ENCODE results near the gene NONO.
"Not testable (repeated sequence)": the region's sequence is repeated elsewhere in the genome, so short reads cannot be mapped to it uniquely, and the experiment has no call there.

NONO gene

GRCh38 chrX:71282514-71283402 is 677 bp upstream of the NONO start:
- H3K4me3 ChIP-seq (ENCODE audit: low read length in 2 of 2): peak overlapping the region; percentile 65 to 87
- H3K36me3 ChIP-seq (ENCODE audit: control insufficient read depth in 2 of 2, insufficient read depth in 2 of 2, low read length in 2 of 2): no peaks in the 10 kb centered on the region
- H3K9ac ChIP-seq (ENCODE audit: low read depth in 1 of 2, low read length in 2 of 2): peak overlapping the region; percentile 60 to 71
- peaks cover 0 to 4% of the 10 kb centered on the region in 2 donors for H3K4me1 ChIP-seq (ENCODE audit: control insufficient read depth in 2 of 2, insufficient read depth in 2 of 2, low read length in 2 of 2)
- peak overlapping the region; percentile 73 to 82 for H3K27ac ChIP-seq (ENCODE audit: low read depth in 2 of 2, low read length in 2 of 2)
- H3K27me3 ChIP-seq (ENCODE audit: control insufficient read depth in 2 of 2, insufficient read depth in 2 of 2, low read length in 2 of 2): no peaks in the 10 kb centered on the region
- H3K9me3 ChIP-seq (ENCODE audit: control insufficient read depth in 2 of 2, low read length in 2 of 2): no peaks in the 10 kb centered on the region

GRCh38 chrX:71285929-71286328 is 2.5 kb downstream of the NONO start:
- peaks cover 3 to 5% of the 10 kb centered on the region in 2 donors for H3K36me3 ChIP-seq (ENCODE audit: control insufficient read depth in 2 of 2, insufficient read depth in 2 of 2, low read length in 2 of 2)
- no peaks in the 10 kb centered on the region for H3K27me3 ChIP-seq (ENCODE audit: control insufficient read depth in 2 of 2, insufficient read depth in 2 of 2, low read length in 2 of 2)
- H3K4me1 ChIP-seq (ENCODE audit: control insufficient read depth in 2 of 2, insufficient read depth in 2 of 2, low read length in 2 of 2): peaks cover 0 to 4% of the 10 kb centered on the region in 2 donors
- no peak overlapping the region for H3K27ac ChIP-seq (ENCODE audit: low read depth in 2 of 2, low read length in 2 of 2)
- H3K9ac ChIP-seq (ENCODE audit: low read depth in 1 of 2, low read length in 2 of 2): no peak overlapping the region
- no peaks in the 10 kb centered on the region for H3K9me3 ChIP-seq (ENCODE audit: control insufficient read depth in 2 of 2, low read length in 2 of 2)
- H3K4me3 ChIP-seq (ENCODE audit: low read length in 2 of 2): peak overlapping the region in 1 of 2 donors; percentile 42

- Histone ChIP-seq H3K27me3 (ENCODE audit: control insufficient read depth in 2 of 2, insufficient read depth in 2 of 2, low read length in 2 of 2) (no peaks in the 10 kb centered on the region), H3K4me3 (ENCODE audit: low read length in 2 of 2) (no peak overlapping the region), H3K9me3 (ENCODE audit: control insufficient read depth in 2 of 2, low read length in 2 of 2) (no peaks in the 10 kb centered on the region), H3K4me1 (ENCODE audit: control insufficient read depth in 2 of 2, insufficient read depth in 2 of 2, low read length in 2 of 2) (no peaks in the 10 kb centered on the region), H3K27ac (ENCODE audit: low read depth in 2 of 2, low read length in 2 of 2) (no peak overlapping the region), H3K9ac (ENCODE audit: low read depth in 1 of 2, low read length in 2 of 2) (no peak overlapping the region), H3K36me3 (ENCODE audit: control insufficient read depth in 2 of 2, insufficient read depth in 2 of 2, low read length in 2 of 2) (peaks cover 21 to 23% of the 10 kb centered on the region in 2 donors)
Observed at GRCh38 chrX:71291381-71291780, 7.9 kb downstream of the NONO start.

GRCh38 chrX:71292669-71293365 is 9.4 kb downstream of the NONO start:
- no peaks in the 10 kb centered on the region for H3K9me3 ChIP-seq (ENCODE audit: control insufficient read depth in 2 of 2, low read length in 2 of 2)
- no peak overlapping the region for H3K9ac ChIP-seq (ENCODE audit: low read depth in 1 of 2, low read length in 2 of 2)
- no peak overlapping the region for H3K4me3 ChIP-seq (ENCODE audit: low read length in 2 of 2)
- no peak overlapping the region for H3K27ac ChIP-seq (ENCODE audit: low read depth in 2 of 2, low read length in 2 of 2)
- H3K36me3 ChIP-seq (ENCODE audit: control insufficient read depth in 2 of 2, insufficient read depth in 2 of 2, low read length in 2 of 2): peaks cover 35 to 36% of the 10 kb centered on the region in 2 donors
- no peaks in the 10 kb centered on the region for H3K27me3 ChIP-seq (ENCODE audit: control insufficient read depth in 2 of 2, insufficient read depth in 2 of 2, low read length in 2 of 2)
- H3K4me1 ChIP-seq (ENCODE audit: control insufficient read depth in 2 of 2, insufficient read depth in 2 of 2, low read length in 2 of 2): no peaks in the 10 kb centered on the region

- Histone ChIP-seq H3K36me3 (ENCODE audit: control insufficient read depth in 2 of 2, insufficient read depth in 2 of 2, low read length in 2 of 2) (peaks cover 33 to 48% of the 10 kb centered on the region in 2 donors), H3K4me1 (ENCODE audit: control insufficient read depth in 2 of 2, insufficient read depth in 2 of 2, low read length in 2 of 2) (no peaks in the 10 kb centered on the region), H3K27me3 (ENCODE audit: control insufficient read depth in 2 of 2, insufficient read depth in 2 of 2, low read length in 2 of 2) (no peaks in the 10 kb centered on the region), H3K27ac (ENCODE audit: low read depth in 2 of 2, low read length in 2 of 2) (no peak overlapping the region), H3K9ac (ENCODE audit: low read depth in 1 of 2, low read length in 2 of 2) (no peak overlapping the region), H3K4me3 (ENCODE audit: low read length in 2 of 2) (no peak overlapping the region), H3K9me3 (ENCODE audit: control insufficient read depth in 2 of 2, low read length in 2 of 2) (no peaks in the 10 kb centered on the region)
Observed at GRCh38 chrX:71296806-71297205, 13.4 kb downstream of the NONO start.

GRCh38 chrX:71298119-71298518 is 14.7 kb downstream of the NONO start:
- H3K27ac ChIP-seq (ENCODE audit: low read depth in 2 of 2, low read length in 2 of 2): no peak overlapping the region
- H3K27me3 ChIP-seq (ENCODE audit: control insufficient read depth in 2 of 2, insufficient read depth in 2 of 2, low read length in 2 of 2): no peaks in the 10 kb centered on the region
- H3K4me1 ChIP-seq (ENCODE audit: control insufficient read depth in 2 of 2, insufficient read depth in 2 of 2, low read length in 2 of 2): no peaks in the 10 kb centered on the region
- peaks cover 31 to 43% of the 10 kb centered on the region in 2 donors for H3K36me3 ChIP-seq (ENCODE audit: control insufficient read depth in 2 of 2, insufficient read depth in 2 of 2, low read length in 2 of 2)
- no peak overlapping the region for H3K4me3 ChIP-seq (ENCODE audit: low read length in 2 of 2)
- H3K9ac ChIP-seq (ENCODE audit: low read depth in 1 of 2, low read length in 2 of 2): no peak overlapping the region
- H3K9me3 ChIP-seq (ENCODE audit: control insufficient read depth in 2 of 2, low read length in 2 of 2): no peaks in the 10 kb centered on the region

GRCh38 chrX:71300064-71300463 is 16.6 kb downstream of the NONO start:
- H3K9ac ChIP-seq (ENCODE audit: low read depth in 1 of 2, low read length in 2 of 2); H3K27ac ChIP-seq (ENCODE audit: low read depth in 2 of 2, low read length in 2 of 2); H3K27me3 ChIP-seq (ENCODE audit: control insufficient read depth in 2 of 2, insufficient read depth in 2 of 2, low read length in 2 of 2); H3K4me1 ChIP-seq (ENCODE audit: control insufficient read depth in 2 of 2, insufficient read depth in 2 of 2, low read length in 2 of 2); H3K4me3 ChIP-seq (ENCODE audit: low read length in 2 of 2); H3K9me3 ChIP-seq (ENCODE audit: control insufficient read depth in 2 of 2, low read length in 2 of 2): not testable (repeated sequence)
- H3K36me3 ChIP-seq (ENCODE audit: control insufficient read depth in 2 of 2, insufficient read depth in 2 of 2, low read length in 2 of 2): peaks cover 23 to 32% of the 10 kb centered on the region in 2 donors

GRCh38 chrX:71300495-71300894 is 17.1 kb downstream of the NONO start:
- not testable (repeated sequence) for H3K27me3 ChIP-seq (ENCODE audit: control insufficient read depth in 2 of 2, insufficient read depth in 2 of 2, low read length in 2 of 2)
- H3K36me3 ChIP-seq (ENCODE audit: control insufficient read depth in 2 of 2, insufficient read depth in 2 of 2, low read length in 2 of 2): peaks cover 23 to 32% of the 10 kb centered on the region in 2 donors

GRCh38 chrX:71301195-71301924 is 17.9 kb downstream of the NONO start, which contains the start of gene ITGB1BP2:
Gene ITGB1BP2, plus strand, starts transcription at chrX:71301750. Its CDS starts 57 bp downstream, at chrX:71301807.
- Histone ChIP-seq H3K4me1 (ENCODE audit: control insufficient read depth in 2 of 2, insufficient read depth in 2 of 2, low read length in 2 of 2) (no peaks in the 10 kb centered on the region), H3K9me3 (ENCODE audit: control insufficient read depth in 2 of 2, low read length in 2 of 2) (no peaks in the 10 kb centered on the region), H3K27me3 (ENCODE audit: control insufficient read depth in 2 of 2, insufficient read depth in 2 of 2, low read length in 2 of 2) (no peaks in the 10 kb centered on the region), H3K4me3 (ENCODE audit: low read length in 2 of 2) (no peak within 1 kb of the TSS), H3K9ac (ENCODE audit: low read depth in 1 of 2, low read length in 2 of 2) (no peak within 1 kb of the TSS), H3K36me3 (ENCODE audit: control insufficient read depth in 2 of 2, insufficient read depth in 2 of 2, low read length in 2 of 2) (peaks cover 22 to 32% of the 10 kb centered on the region in 2 donors), H3K27ac (ENCODE audit: low read depth in 2 of 2, low read length in 2 of 2) (no peak within 1 kb of the TSS)

More at GRCh38 chrX:71300495-71300894, 17.1 kb downstream of the NONO start:
- H3K9me3 ChIP-seq (ENCODE audit: control insufficient read depth in 2 of 2, low read length in 2 of 2); H3K9ac ChIP-seq (ENCODE audit: low read depth in 1 of 2, low read length in 2 of 2); H3K4me3 ChIP-seq (ENCODE audit: low read length in 2 of 2); H3K4me1 ChIP-seq (ENCODE audit: control insufficient read depth in 2 of 2, insufficient read depth in 2 of 2, low read length in 2 of 2); H3K27ac ChIP-seq (ENCODE audit: low read depth in 2 of 2, low read length in 2 of 2): not testable (repeated sequence)
